K562 (cell line): ENCODE measurements around the gene CMTM5. TPM values are rescaled to one million over a fixed set of nuclear protein-coding genes. Genes with fewer than 3 reads are reported as not detected.

Experiments
- ATAC-seq: fragments of 200-7000 bp; cut with Tn5 transposase; 3 replicates; pipeline ENCODE4 v1.9.1; 2020; ENCODE audit warnings: moderate library complexity
- BruUV-seq: library from RNA; stranded (reverse); fragments of 400-500 nt; replicated peaks from 2 replicates; lab custom pipeline; 2021; lab: Mats Ljungman, UMichigan
- CTCF ChIA-PET: fragments of 300-600 bp; formaldehyde crosslinking; extraction: SDS; loops from one replicate; lab custom pipeline; 2021; ENCODE audit warnings: low intra/inter-chr PET ratio; lab: Yijun Ruan, JAX
- POLR2A ChIA-PET: fragments of 300-600, 350-650 bp; sonication (Branson Sonifier 250); formaldehyde crosslinking; extraction: SDS; loops from one replicate; lab custom pipeline; 2021; ENCODE audit warnings: antibody characterized with exemption, inconsistent platforms; lab: Yijun Ruan, JAX
- DNase-seq, 4 experiments: peaks; one replicate each; pipeline versions ENCODE4 v3.0.0 to v3.0.0-alpha.2; 2011 to 2018; ENCODE audit warnings: low spot score in 3 of 4, mixed read lengths in 3 of 4; ENCODE audit errors: extremely low read depth in 1 of 4
- FAIRE-seq: peaks from 2 replicates; lab custom pipeline; 2011; peaks lifted over from hg19 to GRCh38; lab: Jason Lieb, UNC
- H2AFZ ChIP-seq: 2 replicates; pipeline ENCODE4 v1.6.0; 2011; ENCODE audit warnings: low read depth, low read length, control low read depth, inconsistent platforms
- H3K27ac ChIP-seq: fragments of 200-600 bp; 3 replicates; pipeline ENCODE4 v1.8.0; 2011; ENCODE audit warnings: low read depth, mild to moderate bottlenecking, control low read depth, inconsistent platforms, low read length, moderate library complexity, mixed read lengths; ENCODE audit errors: extremely low read depth
- H3K27me3 ChIP-seq, 2 experiments: fragments of 300-600 bp in 1 of 2; 2 replicates in 1 of 2; 3 replicates in 1 of 2; pipeline versions ENCODE4 v1.6.0 to v1.8.0; 2011; ENCODE audit warnings: inconsistent platforms in 2 of 2, low read length in 2 of 2, mild to moderate bottlenecking in 1 of 2, mixed read lengths in 1 of 2, moderate library complexity in 1 of 2; ENCODE audit not compliant: control insufficient read depth in 2 of 2, insufficient read depth in 2 of 2
- H3K36me3 ChIP-seq: fragments of 300-600 bp; 3 replicates; pipeline ENCODE4 v1.8.0; 2011; ENCODE audit warnings: mild to moderate bottlenecking, low read length, inconsistent platforms; ENCODE audit not compliant: control insufficient read depth, insufficient read depth
- H3K4me1 ChIP-seq, 2 experiments: fragments of 200-600 bp in 1 of 2; replicated peaks in 1 of 2; 2 replicates in 1 of 2; 3 replicates in 1 of 2; pipeline versions ENCODE4 v1.5.1 to v1.8.0; 2011; ENCODE audit warnings: inconsistent platforms in 2 of 2, low read length in 2 of 2, mild to moderate bottlenecking in 1 of 2, mixed read lengths in 1 of 2, moderate library complexity in 1 of 2; ENCODE audit not compliant: control insufficient read depth in 2 of 2, insufficient read depth in 2 of 2
- H3K4me2 ChIP-seq: 2 replicates; pipeline ENCODE4 v1.6.1; 2011; ENCODE audit warnings: low read length, control low read depth, inconsistent platforms, mixed read lengths; ENCODE audit not compliant: insufficient read depth
- H3K4me3 ChIP-seq: fragments of 200-600 bp; sonication (generic), shearing (Covaris generic); 2 replicates; pipeline ENCODE4 v1.5.1; 2016; ENCODE audit warnings: control low read depth, inconsistent platforms
- H3K79me2 ChIP-seq: fragments of 200-600 bp; 3 replicates; pipeline ENCODE4 v1.8.0; 2011; ENCODE audit warnings: low read length, inconsistent platforms; ENCODE audit not compliant: control insufficient read depth, insufficient read depth
- H3K9ac ChIP-seq, 2 experiments: 2 replicates each; pipeline versions ENCODE4 v1.6.0 to v1.6.1; 2011; ENCODE audit warnings: low read depth in 2 of 2, low read length in 2 of 2, control low read depth in 1 of 2, inconsistent platforms in 1 of 2, mild to moderate bottlenecking in 1 of 2, mixed read lengths in 1 of 2; ENCODE audit not compliant: insufficient read depth in 1 of 2
- H3K9me1 ChIP-seq: one replicate; pipeline ENCODE4 v1.6.0; 2011; ENCODE audit warnings: inconsistent platforms, mild to moderate bottlenecking, low read length, moderate library complexity; ENCODE audit not compliant: control insufficient read depth, insufficient read depth
- H3K9me3 ChIP-seq: replicated peaks from 2 replicates; pipeline ENCODE4 v1.5.1; 2011; ENCODE audit warnings: low read depth, low read length, inconsistent platforms; ENCODE audit not compliant: control insufficient read depth, insufficient read depth
- H4K20me1 ChIP-seq: replicated peaks from 2 replicates; pipeline ENCODE4 v1.6.1; 2011; ENCODE audit warnings: low read length, inconsistent platforms, mixed read lengths; ENCODE audit not compliant: control insufficient read depth, insufficient read depth
- CGGBP1 ChIP-seq: fragments of 250-450 bp; sonication (Bioruptor Pico); IDR thresholded peaks from 2 replicates; pipeline ENCODE4 v1.9.0; 2021; ENCODE audit warnings: mild to moderate bottlenecking
- GABPA ChIP-seq: fragments of 200-800 bp; sonication (Bioruptor generic); conservative IDR thresholded peaks from 2 replicates; pipeline ENCODE4 v1.6.1; 2016; ENCODE audit warnings: low read depth, missing genetic modification characterization, missing compliant biosample characterization
- GATAD2B ChIP-seq: fragments of 450-650 bp; IDR thresholded peaks from 2 replicates; pipeline ENCODE4 v1.6.1; 2017; ENCODE audit warnings: mild to moderate bottlenecking, borderline replicate concordance
- NCOA2 ChIP-seq, 2 experiments: fragments of 450-650 bp; IDR thresholded peaks; 2 replicates each; pipeline ENCODE4 v1.6.1; 2018; ENCODE audit warnings: mild to moderate bottlenecking in 2 of 2, moderate library complexity in 1 of 2; ENCODE audit not compliant: partially characterized antibody in 2 of 2
- PRMT5 ChIP-seq: sonication (generic); formaldehyde crosslinking; IDR thresholded peaks from 2 replicates; pipeline ENCODE4 v1.5.0; 2020; ENCODE audit warnings: missing genetic modification reagents
- SMAD2 ChIP-seq: fragments of 150-350 bp; IDR thresholded peaks from 2 replicates; pipeline ENCODE4 v1.6.1; 2014; ENCODE audit warnings: low read depth, mild to moderate bottlenecking, low read length
- TARDBP ChIP-seq: fragments of 450-650 bp; IDR thresholded peaks from 2 replicates; pipeline ENCODE4 v1.6.1; 2016
- TOE1 ChIP-seq, 2 experiments: fragments of 450-650 bp in 1 of 2; sonication (generic) in 1 of 2; formaldehyde crosslinking in 1 of 2; IDR thresholded peaks; 2 replicates each; pipeline versions ENCODE4 v1.7.1 to v1.8.0; 2016 to 2022; ENCODE audit warnings: borderline replicate concordance in 2 of 2, mild to moderate bottlenecking in 2 of 2, antibody characterized with exemption in 1 of 2, inconsistent platforms in 1 of 2, low read depth in 1 of 2, missing genetic modification reagents in 1 of 2, moderate library complexity in 1 of 2
- U2AF2 ChIP-seq: fragments of 200-400 bp; formaldehyde crosslinking; optimal IDR thresholded peaks from 2 replicates; pipeline ENCODE3; 2017; ENCODE audit warnings: low read depth, mild to moderate bottlenecking, low read length
- ZBTB9 ChIP-seq: fragments of 450-650 bp; formaldehyde crosslinking; IDR thresholded peaks from 2 replicates; pipeline ENCODE4 v1.4.0; 2020; ENCODE audit warnings: mild to moderate bottlenecking, moderate library complexity
- ZNF444 ChIP-seq: fragments of 250-450 bp; sonication (Bioruptor Pico); IDR thresholded peaks from 2 replicates; pipeline ENCODE4 v1.4.0; 2020; ENCODE audit warnings: mild to moderate bottlenecking, moderate library complexity
- WGBS: fragments of 100-300 bp; shearing (Covaris generic); methylation state at CpG from one replicate; pipeline ENCODE4 v1.1.6; 2016; ENCODE audit warnings: low coverage, mixed read lengths; ENCODE audit not compliant: insufficient coverage; ENCODE audit errors: missing lambda C conversion rate; 5-methylcytosine and 5-hydroxymethylcytosine counted together
- in situ Hi-C: fragments of 300-500 bp; cut with MboI; formaldehyde crosslinking; loops from 4 replicates; pipeline ENCODE4 v1.15.0; 2018; ENCODE audit warnings: inconsistent platforms, mixed read lengths
- intact Hi-C: fragments of 100-400 bp; cut with micrococcal nuclease; formaldehyde crosslinking; loops from 2 replicates; pipeline ENCODE4 v1.14.2; 2022
- polyA plus RNA-seq, 8 experiments: library from polyadenylated mRNA; depleted of rRNA in 4 of 8; stranded (reverse) in 5 of 8; unstranded in 3 of 8; fragments of >200 nt; fragmentation: Nextera tagmentation in 2 of 8; fragmentation: Illumina TruSeq in 1 of 8; extraction: Ambion mirVana in 2 of 8; extraction: Trizol in 1 of 8; gene quantifications; 2 replicates each; pipeline versions ENCODE4 v1.2.1 to v1.2.3, GENCODE V29; 2011 to 2014; ENCODE audit warnings: inconsistent platforms in 1 of 8, missing spikeins in 1 of 8
- total RNA-seq, 7 experiments: library from RNA; depleted of rRNA in 6 of 7; stranded (reverse); fragments of >200 nt in 6 of 7; fragmentation: Illumina TruSeq in 2 of 7; extraction: Trizol in 2 of 7; gene quantifications; 2 replicates each; pipeline versions ENCODE4 v1.2.1 to v1.2.3, GENCODE V29; 2011 to 2021; ENCODE audit warnings: low replicate concordance in 1 of 7

Gene CMTM5
- total and polyA plus RNA-seq, 9 of the 15 experiments (the other 6 are each of a cell fraction or from before 2014, with no cell fraction given) = 0.21 TPM; not detected in 8

GRCh38 chr14:23380197-23380914, 3.5 kb downstream of the CMTM5 start:
- ChIA-PET CTCF (interaction anchor here (0.6 to 3.8 kb wide), 5 partner anchors 52 to 312 kb away, joined by 3 to 19 read pairs (median 12); partner anchors contain the start of gene CEBPE), POLR2A (interaction anchor here (0.5 to 0.9 kb wide), 6 partner anchors 9 to 262 kb away, joined by 3 to 4 read pairs (median 3); partner anchors contain the start of gene CEBPE)
- no peak for DNase-seq
- Histone ChIP-seq H3K4me1 (peaks cover 0 to 19% of the 10 kb centered on the region in 2 experiments; a peak in 2 of 5 replicates), H3K4me2 (no peak overlapping the region), H4K20me1 (no peaks in the 10 kb centered on the region; the same call in 1 of the 2 replicates), H3K9ac (peak overlapping the region in 1 of 2 experiments; percentile 71; a peak in 2 of 4 replicates), H2AFZ (no peak overlapping the region), H3K9me3 (no peaks in the 10 kb centered on the region), H3K27ac (no peak overlapping the region), H3K9me1 (no peaks in the 10 kb centered on the region), H3K36me3 (no peaks in the 10 kb centered on the region), H3K79me2 (no peaks in the 10 kb centered on the region), H3K27me3 (peaks cover 5 to 61% of the 10 kb centered on the region in 2 experiments; a peak in 4 of 5 replicates), H3K4me3 (no peak overlapping the region)
- intact Hi-C loops = loop anchor here (1.0 kb wide), 2 partner anchors 52 to 115 kb away; no protein-coding TSS in a partner anchor
- peak; percentile 52 for ATAC-seq
- no TSS peak for BruUV-seq
- in situ Hi-C loops = loop anchor here (10.0 kb wide), 1 partner anchor 116 kb away; no protein-coding TSS in a partner anchor
- WGBS = 6% methylated on average over 15 of the region's 16 CpGs
- TF ChIP-seq U2AF2 (no peak), TOE1 (IDR thresholded peaks at IDR 0.05; ENCODE audit: borderline replicate concordance) (no peak), TOE1 (CRISPR knock-in tag; IDR thresholded peaks at IDR 0.05; ENCODE audit: borderline replicate concordance, low read depth) (no peak), NCOA2 (IDR thresholded peaks at IDR 0.05; ENCODE audit: partially characterized antibody in 2 of 2) (no peak), GABPA (tag) (no peak), GATAD2B (no peak), SMAD2 (no peak), PRMT5 (no peak), CGGBP1 (CRISPR knock-in tag) (no peak), TARDBP (no peak), ZBTB9 (no peak), ZNF444 (CRISPR knock-in tag) (no peak)
- FAIRE-seq = no peak
